HG02981 (cell line): ENCODE data around the gene BRSK2.
"Not testable (repeated sequence)": the region's sequence is repeated elsewhere in the genome, so short reads cannot be mapped to it uniquely, and the experiment has no call there.

ENCODE experiments used
- ATAC-seq: cut with Tn5 transposase; IDR thresholded peaks from one replicate; pipeline ENCODE4 v1.9.1; 2021; ENCODE audit warnings: mild to moderate bottlenecking, moderate library complexity; ENCODE audit not compliant: unreplicated experiment

Gene BRSK2

DNA sequence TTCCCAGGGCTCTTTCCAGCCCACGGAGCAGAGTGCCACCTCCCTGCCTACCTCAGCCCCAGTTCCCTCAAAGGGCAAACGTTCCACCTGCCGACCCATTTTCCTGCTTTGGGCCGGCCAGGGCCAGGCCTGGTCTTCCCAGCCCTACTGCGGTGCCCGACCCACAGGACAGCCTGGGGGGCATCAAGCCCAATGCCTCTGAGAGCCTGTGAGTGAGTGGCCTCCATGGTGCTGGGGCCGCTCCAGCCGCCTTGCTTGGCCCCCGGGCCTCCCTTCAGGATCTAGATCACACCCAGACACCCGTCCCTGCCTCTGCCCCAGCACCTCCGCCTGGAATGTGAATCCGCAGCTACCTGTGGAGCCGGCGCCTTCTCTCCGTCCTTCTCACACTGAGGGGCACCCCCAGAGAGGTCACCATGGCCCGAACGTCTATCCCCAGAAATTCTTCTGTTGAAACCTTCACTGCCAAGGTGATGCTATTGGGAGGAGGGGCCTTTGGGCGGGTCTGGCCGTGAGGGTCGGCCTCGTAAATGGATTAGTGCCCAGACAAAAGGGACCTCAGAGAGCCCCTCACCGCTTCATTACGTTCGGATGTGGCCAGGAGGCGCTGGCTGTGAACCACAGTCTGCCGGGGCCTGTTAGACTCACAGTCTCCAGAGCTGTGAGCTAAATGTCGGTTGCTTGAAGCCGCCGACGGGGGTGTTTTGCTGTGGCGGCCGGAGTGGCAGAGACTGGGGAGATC is 36.2 kb upstream of the BRSK2 start:
- ATAC-seq, result no peak

DNA sequence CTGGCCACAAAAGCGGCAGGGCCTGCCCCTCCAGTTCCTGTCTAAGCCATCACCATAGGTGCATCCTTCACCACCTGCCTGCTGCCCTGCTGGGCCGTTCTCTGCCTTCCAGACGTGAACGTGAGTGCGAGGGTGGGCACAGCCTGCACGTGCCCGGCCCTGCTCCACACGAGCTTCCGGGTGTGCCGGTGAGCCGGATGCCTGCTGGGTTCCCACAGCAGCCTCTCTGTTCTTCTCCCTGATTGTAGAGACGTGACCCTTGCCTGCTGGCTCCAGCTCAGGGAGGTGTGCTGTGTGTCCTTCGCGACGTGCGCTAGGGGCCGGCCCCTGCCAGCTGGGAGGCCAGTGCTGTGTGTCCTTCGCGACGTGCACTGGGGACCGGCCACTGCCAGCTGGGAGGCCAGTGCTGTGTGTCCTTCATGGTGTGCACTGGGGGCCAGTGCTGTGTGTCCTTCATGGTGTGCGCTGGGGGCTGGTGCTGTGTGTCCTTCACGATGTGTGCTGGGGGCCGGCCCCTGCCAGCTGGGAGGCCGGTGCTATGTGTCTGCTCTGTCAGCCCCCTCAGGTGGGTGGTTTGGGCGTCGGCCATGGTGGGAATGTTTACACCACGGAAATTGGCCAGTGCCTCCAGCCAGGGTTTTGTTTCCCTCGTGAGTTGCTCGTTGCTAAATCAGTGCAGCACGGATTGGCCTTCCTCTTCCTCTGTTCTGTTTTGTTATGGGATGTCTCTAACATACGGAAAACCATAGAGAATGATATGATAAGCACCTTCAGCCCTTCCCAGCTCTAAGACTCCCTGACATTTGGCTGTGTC is 35.4 kb upstream of the BRSK2 start:
- ATAC-seq, result no peak

DNA sequence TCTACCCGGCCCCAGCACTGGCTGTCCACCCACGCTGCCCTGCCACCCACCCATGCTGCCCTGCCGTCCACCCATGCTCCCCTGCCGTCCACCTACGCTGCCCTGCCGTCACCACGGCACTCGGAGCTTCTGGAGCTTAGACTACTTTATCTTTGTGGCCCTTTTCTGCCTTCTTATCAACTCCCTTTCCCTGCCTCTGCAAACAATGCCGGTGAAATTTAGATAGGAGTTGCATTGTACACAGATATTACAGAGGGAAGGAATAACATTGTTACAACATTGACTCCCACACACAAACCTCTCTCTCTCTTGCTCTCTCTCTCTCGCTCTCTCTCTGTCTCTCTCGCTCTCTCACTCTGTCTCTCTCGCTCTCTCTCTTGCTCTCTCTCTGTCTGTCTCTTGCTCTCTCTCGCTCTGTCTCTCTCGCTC is 33.7 kb upstream of the BRSK2 start:
- ATAC-seq, result no peak

DNA sequence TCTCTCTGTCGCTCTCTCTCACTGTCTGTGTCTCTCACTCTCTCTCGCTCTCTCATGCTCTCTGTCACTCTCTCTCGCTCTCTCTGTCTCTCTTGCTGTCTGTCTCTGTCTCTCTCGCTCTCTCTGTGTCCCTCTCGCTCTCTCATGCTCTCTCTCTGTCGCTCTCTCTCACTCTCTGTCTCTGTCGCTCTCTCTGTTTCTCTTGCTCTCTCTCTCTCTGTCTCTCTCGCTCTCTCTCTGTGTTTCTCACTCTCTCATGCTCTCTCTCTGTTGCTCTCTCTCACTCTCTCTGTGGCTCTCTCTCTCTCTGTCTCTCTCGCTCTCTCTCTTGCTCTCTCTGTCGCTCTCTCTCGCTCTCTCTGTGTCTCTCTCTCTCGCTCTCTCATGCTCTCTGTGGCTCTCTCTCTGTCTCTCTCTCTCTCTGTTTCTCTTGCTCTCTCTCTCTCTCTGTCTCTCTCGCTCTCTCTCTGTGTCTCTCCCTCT is 33.2 kb upstream of the BRSK2 start:
- ATAC-seq, result no peak

- ATAC-seq, result no peak
These were observed 31.4 kb upstream of the BRSK2 start for GRCh38 chr11:1358286-1358685.

- ATAC-seq, result not testable (repeated sequence)
These were observed 30.8 kb upstream of the BRSK2 start for GRCh38 chr11:1358931-1359330.

GRCh38 chr11:1359556-1359955 is 30.2 kb upstream of the BRSK2 start:
- no peak for ATAC-seq

DNA sequence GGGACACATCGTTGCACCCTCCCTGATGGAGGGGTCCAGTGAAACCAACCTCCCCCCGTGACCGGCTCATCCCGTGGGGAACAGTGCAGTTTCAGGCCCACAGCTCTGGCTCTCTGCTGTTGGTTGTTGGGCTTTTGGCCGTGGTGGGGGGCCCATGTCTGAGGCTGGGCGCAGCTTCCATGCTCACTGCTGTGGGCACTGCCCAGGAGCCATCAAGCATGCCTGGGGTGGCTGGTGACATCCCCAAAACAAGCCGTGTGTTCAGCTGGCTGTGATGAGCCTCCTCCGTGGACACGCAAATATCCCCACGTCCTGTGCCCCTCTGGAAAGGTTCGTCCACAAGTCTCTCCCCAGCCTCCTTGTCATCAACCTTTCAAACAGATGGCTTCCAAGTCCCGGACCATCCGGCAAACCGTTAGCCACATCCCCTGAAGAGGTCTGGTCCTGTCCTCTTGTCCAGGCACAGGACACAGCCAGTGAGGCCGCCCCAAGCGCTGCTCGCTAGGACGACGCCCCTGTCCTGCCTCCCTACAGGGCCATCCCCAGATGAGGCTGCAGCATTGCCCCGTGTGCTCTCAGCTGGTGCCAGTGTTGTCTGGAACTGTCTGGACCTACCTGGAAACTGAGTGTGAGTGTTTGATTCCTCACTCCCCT is 29.4 kb upstream of the BRSK2 start:
- ATAC-seq, result no peak

- ATAC-seq, result no peak
These were observed 28.8 kb upstream of the BRSK2 start for GRCh38 chr11:1360835-1361357.

- ATAC-seq, result no peak
These were observed 27.9 kb upstream of the BRSK2 start for GRCh38 chr11:1361882-1362281.

DNA sequence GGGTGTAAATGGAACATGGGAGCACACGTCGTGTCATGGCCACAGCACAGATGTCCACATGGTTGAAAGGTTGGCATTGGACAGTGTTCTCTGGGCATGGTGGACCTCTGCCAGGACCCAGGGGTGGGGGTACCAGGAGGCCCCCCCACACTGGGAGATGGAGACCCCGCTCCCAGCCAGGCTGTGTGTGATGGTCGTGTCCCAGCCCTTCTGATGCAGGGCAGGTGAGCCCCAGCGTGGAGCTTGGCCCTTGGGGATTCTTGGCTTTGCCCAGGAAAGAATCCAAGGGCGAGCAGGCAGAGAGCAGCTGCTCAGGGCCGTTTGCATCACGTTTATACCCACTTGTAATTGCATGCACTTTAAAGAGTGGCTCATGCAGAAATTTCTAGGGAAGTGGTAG is 22.0 kb upstream of the BRSK2 start:
- ATAC-seq, result no peak

DNA sequence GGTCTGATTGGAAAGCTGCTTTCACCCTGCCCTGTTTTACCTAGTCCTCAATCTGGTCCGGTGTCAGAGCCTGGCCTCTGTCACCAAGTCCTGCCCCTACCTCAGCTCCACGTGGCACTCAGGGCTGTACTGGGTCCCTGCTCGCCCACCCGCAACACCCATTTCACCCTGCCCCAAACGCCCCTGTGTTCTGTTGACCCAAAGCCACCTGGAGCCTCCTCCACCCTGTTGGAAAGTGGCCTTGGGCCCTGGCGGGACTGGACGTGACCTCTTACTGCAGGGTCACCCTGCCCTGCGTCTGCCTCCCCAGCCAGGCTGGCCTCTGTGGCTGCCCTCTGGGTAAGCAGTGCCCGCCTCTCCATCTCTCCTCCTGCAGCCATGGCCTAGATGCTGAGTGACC is 21.5 kb upstream of the BRSK2 start:
- ATAC-seq, result no peak

- ATAC-seq, result no peak
These were observed 20.8 kb upstream of the BRSK2 start for GRCh38 chr11:1368966-1369365.

DNA sequence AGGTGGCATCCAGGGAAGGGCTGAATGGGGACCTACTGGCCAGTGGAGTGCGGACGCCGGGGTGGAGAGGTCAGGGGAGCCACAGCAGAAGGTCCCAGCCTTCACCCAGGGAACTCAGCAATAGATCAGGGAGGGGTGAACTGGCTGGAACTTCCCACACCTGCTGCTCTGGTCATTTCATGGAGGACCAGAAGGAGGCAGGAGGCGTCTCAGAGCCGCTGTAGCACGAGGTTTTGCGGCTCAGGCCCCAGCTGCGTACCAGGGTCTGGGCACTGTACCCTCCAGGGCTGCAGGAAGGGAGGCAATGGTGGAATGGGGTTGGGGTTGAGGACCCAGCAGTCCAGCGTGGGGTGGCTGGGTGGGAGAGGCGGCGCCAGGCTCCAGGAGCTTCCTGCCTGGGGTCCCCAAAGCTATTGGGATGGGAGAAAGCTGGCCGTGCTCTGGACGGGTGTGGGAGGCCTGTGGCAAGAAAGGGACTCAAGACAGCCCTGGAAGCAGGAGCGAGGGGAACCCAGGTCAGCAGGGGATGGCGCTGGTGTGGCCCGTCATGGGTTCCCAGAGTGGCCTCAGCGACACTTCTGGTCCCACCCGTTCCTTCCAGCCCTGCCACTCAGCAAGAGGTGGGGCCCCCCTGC is 20.2 kb upstream of the BRSK2 start:
- ATAC-seq, result no peak

GRCh38 chr11:1370186-1371025 is 19.3 kb upstream of the BRSK2 start:
- ATAC-seq, result no peak

DNA sequence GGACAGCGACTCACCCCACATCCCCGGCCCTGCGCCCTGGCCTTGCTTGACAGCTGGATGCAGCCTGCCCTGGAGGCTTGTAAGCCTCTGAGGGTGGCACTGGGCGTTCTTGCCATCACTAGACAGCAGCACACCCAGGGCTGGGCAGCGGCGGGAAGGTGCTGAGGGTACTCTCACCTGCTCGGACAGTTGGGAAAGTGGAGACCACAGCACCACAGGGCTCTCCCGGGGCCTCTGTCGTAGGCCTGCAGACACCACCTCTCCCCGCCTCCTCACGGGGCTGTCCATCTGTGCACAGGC is 18.8 kb upstream of the BRSK2 start:
- ATAC-seq, result no peak

- no peak for ATAC-seq
These were observed 18.4 kb upstream of the BRSK2 start for GRCh38 chr11:1371377-1371776.

DNA sequence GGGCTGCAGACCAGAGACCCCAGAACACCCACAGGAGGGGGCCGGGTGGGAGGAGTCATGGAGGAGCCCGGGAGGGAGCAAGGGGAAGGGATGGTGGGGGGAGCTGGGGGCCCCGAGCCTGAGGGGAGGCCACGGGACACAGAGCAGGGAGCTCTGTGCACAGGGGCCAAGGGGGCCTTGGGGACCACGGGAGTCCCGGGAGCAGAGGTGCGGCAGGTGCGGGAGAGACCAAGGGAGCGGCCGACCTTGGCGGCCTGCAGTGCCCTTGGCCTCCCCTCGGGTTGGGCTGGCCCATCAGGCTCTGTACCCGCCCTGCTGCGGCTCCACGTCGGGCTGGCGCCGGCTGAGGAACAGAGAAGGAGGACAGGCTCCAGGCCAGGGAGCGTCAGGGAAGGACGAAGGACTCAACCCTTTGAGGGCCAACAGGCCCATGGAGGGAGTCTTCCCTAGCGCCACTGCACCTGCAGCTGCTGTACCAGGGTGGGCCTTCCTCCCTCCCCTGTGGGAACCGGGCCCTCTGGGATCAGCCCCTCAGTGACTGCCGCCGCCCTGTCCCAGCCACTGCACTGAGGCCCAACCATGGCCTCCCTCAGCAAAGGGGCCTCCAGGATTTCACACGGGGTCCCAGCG is 17.8 kb upstream of the BRSK2 start:
- no peak for ATAC-seq

DNA sequence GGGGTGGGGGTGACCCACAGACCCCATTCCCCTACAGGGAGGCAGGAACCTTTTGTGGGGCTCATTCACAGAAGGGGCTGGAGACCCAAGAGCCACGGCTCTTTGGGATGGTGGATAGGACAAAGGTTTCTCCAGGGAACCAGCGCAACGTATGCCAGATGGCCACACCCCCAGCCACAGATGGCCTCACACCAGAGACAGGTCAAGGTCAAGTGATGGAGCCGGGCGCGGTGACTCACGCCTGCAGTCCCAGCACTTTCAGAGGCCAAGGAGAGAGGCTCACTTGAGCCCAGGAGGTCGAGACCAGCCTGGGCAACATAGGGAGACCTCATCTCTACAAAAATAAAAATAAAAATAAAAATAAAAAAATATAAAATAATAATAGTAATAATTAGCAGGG is 17.1 kb upstream of the BRSK2 start:
- ATAC-seq, result no peak
